Stimulated activated naive CD8-positive, alpha-beta T cell treated with anti-CD3 and anti-CD28 coated beads, Interleukin-15, amount 100 ng/mL, for 72 hours (primary cell): Measurements from ENCODE around the gene NRSN1.

ENCODE experiments used
- ATAC-seq: fragments of 150-1000 bp; cut with Tn5 transposase; 2 replicates; pipeline ENCODE4 v1.10.0; 2021; ENCODE audit warnings: mild to moderate bottlenecking, moderate library complexity
- DNase-seq, 2 donors: peaks; one replicate each; pipeline ENCODE4 v3.0.0; 2021 to 2022
- H3K27ac Mint-ChIP-seq, 2 donors: one replicate each; pipeline ENCODE4 v1.8.0; 2022; ENCODE audit warnings: mild to moderate bottlenecking in 2 of 2, mixed read lengths in 2 of 2, moderate library complexity in 2 of 2
- H3K27me3 Mint-ChIP-seq: one replicate; pipeline ENCODE4 v1.8.0; 2022; ENCODE audit warnings: mixed read lengths
- H3K4me1 Mint-ChIP-seq: one replicate; pipeline ENCODE4 v1.8.0; 2022; ENCODE audit warnings: mild to moderate bottlenecking, mixed read lengths
- H3K4me3 Mint-ChIP-seq, 2 donors: one replicate each; pipeline ENCODE4 v1.8.0; 2022; ENCODE audit warnings: mild to moderate bottlenecking in 2 of 2, mixed read lengths in 2 of 2, moderate library complexity in 1 of 2
- H3K9me3 Mint-ChIP-seq, 2 donors: one replicate each; pipeline ENCODE4 v1.8.0; 2022; ENCODE audit warnings: mixed read lengths in 2 of 2

Gene NRSN1

DNA sequence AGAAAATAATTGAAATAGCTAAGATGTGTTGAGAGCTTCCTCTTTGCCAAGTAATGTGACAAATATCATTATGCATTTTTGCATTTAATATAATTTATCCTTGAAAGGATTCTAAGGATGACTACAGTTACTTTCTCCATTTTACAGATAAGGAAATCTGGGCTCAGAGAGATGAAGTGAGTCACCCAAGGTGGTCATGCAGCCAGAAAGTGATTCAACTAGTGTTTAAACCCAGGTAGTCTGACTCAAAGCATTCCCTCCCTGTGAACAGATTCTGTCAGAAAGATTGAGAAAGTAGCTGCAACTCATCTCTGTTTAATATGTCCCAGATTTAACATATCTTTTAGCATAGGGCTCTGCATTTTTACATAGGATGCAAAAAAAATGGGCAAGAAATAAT, 28.1 kb downstream of the NRSN1 start:
- DNase-seq: no peak
- peaks cover 0 to 7% of the 10 kb centered on the region in 2 donors for H3K9me3 Mint-ChIP-seq
- no peaks in the 10 kb centered on the region for H3K27me3 Mint-ChIP-seq
- no peak for ATAC-seq
- H3K27ac Mint-ChIP-seq: no peak overlapping the region
- no peaks in the 10 kb centered on the region for H3K4me1 Mint-ChIP-seq
- no peak overlapping the region for H3K4me3 Mint-ChIP-seq

DNA sequence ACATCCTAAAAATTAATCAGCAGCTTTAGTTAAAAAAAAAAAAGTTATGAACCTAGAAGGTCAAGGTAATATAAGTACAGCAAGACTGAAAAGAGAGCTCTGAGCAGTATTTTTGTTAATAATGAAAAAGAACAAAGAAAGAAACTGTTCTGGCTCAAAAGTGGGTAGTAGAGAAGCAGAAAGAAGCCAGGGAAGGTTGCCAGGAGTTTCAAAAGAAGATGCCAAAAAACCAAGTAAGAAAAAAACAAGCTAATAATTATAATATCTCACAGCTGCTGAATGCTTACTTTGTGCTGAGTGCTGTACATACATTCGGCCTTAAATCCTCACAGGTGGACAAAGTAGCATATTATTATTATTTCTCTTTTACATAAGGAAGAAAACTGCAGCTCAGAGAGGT, 31.9 kb downstream of the NRSN1 start:
- ATAC-seq: no peak
- no peak for DNase-seq
- Mint-ChIP-seq H3K27me3 (no peaks in the 10 kb centered on the region), H3K4me3 (no peak overlapping the region), H3K27ac (no peak overlapping the region), H3K4me1 (no peaks in the 10 kb centered on the region), H3K9me3 (no peaks in the 10 kb centered on the region)

DNA sequence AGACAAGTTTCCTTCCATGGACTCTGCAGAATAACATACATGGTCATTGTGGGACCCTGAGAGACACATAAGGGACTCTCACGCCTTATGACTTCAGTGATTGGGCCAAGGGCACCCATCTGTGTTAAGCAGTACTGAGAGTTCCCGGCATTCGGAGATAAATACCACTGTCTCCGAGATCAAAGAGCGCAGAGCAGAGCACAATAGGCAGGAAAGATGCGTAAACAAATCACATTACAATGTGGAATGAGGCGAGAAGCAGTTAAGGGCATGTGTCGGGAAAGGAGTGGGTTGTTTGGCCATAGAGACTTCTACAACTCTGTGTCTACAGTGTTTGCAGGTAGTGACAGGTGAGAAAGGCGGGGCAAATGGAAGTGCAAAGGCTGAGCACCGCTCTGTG, 57.6 kb downstream of the NRSN1 start:
- no peak for ATAC-seq
- no peak overlapping the region for H3K27ac Mint-ChIP-seq
- H3K27me3 Mint-ChIP-seq: peaks cover 11% of the 10 kb centered on the region
- no peaks in the 10 kb centered on the region for H3K4me1 Mint-ChIP-seq
- peaks cover 0 to 8% of the 10 kb centered on the region in 2 donors for H3K9me3 Mint-ChIP-seq
- no peak for DNase-seq
- no peak overlapping the region for H3K4me3 Mint-ChIP-seq

DNA sequence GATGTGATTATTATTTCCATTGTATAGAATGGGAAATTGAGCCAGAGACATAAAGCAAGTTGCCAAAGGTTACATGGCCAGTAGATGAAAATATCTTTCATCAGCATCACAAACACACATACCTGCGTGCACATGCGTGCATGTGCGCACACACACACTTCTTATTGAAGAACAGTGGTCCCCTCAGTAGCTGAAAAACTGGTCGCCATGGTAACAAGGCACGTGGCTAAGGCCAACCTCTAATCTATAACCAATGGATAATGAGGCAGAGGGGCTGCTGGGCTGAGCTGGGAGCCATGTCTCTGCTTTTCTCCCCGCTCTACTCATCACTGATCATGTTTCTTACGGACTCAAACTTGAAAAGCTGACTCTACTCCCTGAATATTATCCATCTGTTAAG, 60.3 kb downstream of the NRSN1 start:
- no peak for DNase-seq

DNA sequence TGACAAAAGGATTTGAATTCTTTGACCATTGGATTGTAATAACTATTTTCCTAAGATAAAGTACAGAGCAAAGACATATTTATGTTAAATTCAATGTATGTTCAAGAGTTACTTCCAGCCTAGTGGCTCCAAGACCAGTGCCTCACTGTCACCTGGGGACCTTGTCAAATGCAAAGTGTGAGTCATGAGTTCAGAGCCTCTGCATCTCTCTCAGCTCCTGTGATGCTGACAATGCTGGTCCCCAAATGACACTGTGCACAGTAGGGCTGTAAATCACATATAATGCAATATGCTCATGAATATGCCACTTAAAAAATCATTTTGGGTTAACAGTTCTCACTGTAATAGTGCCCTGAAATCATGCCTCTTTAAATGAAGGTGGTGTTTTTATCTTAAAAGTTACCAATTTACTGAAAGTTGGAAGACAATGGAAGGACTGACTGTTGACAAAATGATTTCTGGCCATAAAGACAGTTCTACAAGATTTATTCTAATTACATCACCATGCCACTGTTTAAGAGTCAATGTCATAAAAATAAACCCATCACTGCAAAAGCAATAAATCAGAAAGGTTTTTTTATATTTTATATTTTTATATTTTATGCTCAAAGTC, 62.1 kb downstream of the NRSN1 start:
- no peak overlapping the region for H3K27ac Mint-ChIP-seq
- no peaks in the 10 kb centered on the region for H3K4me1 Mint-ChIP-seq
- H3K9me3 Mint-ChIP-seq: peaks cover 0 to 3% of the 10 kb centered on the region in 2 donors
- ATAC-seq (no peak), DNase-seq (no peak)
- no peak overlapping the region for H3K4me3 Mint-ChIP-seq
- H3K27me3 Mint-ChIP-seq: peaks cover 29% of the 10 kb centered on the region

More for the DNA sequence above, 60.3 kb downstream of the NRSN1 start:
- no peaks in the 10 kb centered on the region for H3K4me1 Mint-ChIP-seq
- no peak overlapping the region for H3K4me3 Mint-ChIP-seq
- H3K27me3 Mint-ChIP-seq: peaks cover 13% of the 10 kb centered on the region
- no peak for ATAC-seq
- H3K27ac Mint-ChIP-seq: no peak overlapping the region
- H3K9me3 Mint-ChIP-seq: peaks cover 0 to 8% of the 10 kb centered on the region in 2 donors

DNA sequence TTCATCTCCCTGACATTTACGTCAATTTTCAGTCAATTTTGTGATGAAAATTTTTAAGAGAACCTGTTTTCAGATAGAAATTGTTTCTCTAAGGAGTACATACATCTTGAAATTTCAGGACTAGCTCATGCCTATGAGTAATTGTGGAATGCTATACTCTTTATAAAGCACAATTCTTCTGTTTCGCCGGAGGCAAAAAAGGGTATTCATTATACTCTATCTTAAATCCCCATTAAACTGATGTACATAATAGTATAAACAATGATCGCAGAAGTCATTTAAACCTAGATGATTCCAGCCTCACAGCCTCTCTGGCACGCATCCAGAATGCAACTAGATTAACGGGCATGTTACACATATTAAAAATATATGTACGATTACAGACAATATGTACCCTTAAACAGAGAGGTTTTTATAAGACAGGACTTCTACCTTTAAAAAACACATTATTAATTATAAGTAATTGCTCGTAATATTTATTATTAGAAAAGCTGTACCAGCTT, 62.6 kb downstream of the NRSN1 start:
- Mint-ChIP-seq H3K4me3 (no peak overlapping the region), H3K9me3 (no peaks in the 10 kb centered on the region), H3K27me3 (peaks cover 33% of the 10 kb centered on the region), H3K4me1 (no peaks in the 10 kb centered on the region), H3K27ac (no peak overlapping the region)
- ATAC-seq (no peak), DNase-seq (no peak)

DNA sequence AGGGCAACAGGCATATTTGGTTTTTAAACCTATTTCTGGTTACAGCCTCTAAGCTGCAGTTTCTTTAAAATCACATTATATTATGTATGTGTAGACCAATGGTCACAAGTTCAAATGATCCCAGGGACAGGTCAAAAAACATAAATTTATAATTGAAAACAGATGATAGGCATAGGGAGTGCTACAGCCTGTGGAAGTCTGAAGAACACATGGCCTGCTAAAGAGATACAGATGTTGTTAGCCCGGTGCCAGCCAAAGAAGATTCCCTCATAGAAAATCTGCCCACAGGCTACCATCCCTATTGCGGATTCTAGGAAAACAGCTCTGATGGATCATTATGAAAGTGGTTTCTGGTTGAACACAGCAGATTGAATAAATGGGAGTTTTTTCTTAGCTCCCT, 65.3 kb downstream of the NRSN1 start:
- H3K4me1 Mint-ChIP-seq: no peaks in the 10 kb centered on the region
- no peaks in the 10 kb centered on the region for H3K9me3 Mint-ChIP-seq
- DNase-seq (no peak), ATAC-seq (no peak)
- H3K27me3 Mint-ChIP-seq: peaks cover 33% of the 10 kb centered on the region
- H3K27ac Mint-ChIP-seq: no peak overlapping the region
- H3K4me3 Mint-ChIP-seq: no peak overlapping the region

DNA sequence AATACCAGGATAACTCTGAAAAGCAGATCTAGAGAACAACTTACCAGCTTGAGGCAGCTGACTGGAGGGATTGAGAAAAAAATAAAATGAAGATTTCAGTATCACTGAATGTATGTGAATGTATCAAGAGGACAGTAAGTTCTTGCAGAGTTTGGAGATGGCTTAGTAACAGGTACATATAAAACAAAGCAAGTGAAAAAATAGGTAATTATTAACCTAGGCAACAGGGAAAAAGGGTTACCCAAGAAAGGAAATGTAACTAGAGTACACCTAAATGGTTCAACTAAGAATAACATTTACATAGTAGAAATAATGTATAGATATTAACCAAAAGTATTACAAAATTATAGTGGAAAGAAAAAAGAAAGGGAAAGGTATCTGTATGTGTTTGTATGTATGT, 67.3 kb downstream of the NRSN1 start:
- Mint-ChIP-seq H3K4me1 (no peaks in the 10 kb centered on the region), H3K27me3 (peaks cover 23% of the 10 kb centered on the region), H3K9me3 (no peaks in the 10 kb centered on the region), H3K4me3 (no peak overlapping the region), H3K27ac (no peak overlapping the region)
- DNase-seq (no peak), ATAC-seq (no peak)

DNA sequence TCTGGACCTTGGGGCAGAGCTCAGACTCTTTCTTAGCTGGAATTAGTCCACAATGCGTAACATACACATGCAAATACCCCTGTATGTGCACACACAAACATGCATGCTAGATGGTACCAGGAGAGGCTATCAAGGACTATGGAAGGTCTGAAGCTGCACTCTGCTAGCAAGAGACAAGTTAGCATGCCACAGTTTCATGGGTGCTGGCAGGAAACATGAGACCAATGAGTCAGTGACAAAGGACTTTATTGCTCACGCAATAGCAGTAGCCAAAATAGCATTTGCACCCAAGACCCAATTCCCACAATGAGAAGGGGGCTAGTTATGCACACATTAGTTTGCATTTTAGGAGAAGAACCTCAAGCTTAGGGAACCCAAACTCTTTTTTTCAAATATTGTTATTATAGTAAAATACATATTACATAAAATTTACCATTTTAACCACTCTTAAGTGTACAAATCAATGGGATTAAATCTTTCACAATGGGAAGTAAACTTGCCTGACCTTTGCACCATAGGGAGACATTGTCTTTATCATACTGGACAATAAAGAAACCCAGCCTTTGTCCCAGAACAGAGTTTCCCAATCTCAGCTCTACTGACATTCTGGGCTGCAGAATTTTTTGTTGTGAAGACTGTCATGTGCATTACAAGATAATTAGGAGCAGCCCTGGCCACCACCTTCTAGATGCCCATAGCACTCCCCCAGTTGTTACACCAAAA, 69.1 kb downstream of the NRSN1 start:
- H3K27me3 Mint-ChIP-seq: peaks cover 33% of the 10 kb centered on the region
- no peak overlapping the region for H3K27ac Mint-ChIP-seq
- no peaks in the 10 kb centered on the region for H3K4me1 Mint-ChIP-seq
- H3K4me3 Mint-ChIP-seq: no peak overlapping the region
- ATAC-seq (no peak), DNase-seq (no peak)
- no peaks in the 10 kb centered on the region for H3K9me3 Mint-ChIP-seq

DNA sequence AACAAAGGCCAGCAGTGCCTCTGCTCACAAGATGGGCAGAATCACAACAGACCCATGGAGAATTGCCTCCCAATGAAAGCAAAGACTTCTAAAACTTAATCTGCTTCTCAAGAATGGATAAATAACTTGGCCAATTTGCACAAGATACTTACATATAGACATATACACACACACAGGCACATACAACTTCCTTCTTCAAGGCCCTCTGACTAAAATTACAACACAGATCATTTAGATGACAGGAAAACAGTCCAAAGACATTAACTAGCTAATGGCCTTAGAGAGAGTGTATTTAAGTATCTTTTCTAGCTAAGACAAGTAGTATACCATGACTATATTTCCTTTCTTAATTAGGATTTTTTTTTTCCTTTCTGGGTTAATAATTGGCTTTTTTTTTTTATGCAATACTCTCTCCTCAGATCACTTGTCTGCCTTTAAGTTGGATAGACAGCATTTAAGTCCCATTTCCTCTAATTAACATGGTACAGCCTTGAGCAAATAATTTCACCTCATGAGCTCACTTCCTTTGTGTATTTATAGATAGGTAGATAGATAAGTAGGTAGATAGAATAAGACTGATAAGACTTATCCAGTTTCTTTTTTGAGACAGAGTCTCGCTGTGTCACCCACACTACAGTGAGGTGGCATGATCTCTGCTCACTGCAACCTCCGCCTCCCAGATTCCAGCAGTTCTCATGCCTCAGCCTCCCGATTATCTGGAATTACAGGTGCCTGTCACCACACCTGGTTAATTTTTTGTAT, 70.0 kb downstream of the NRSN1 start:
- H3K27me3 Mint-ChIP-seq: peaks cover 41% of the 10 kb centered on the region
- H3K4me1 Mint-ChIP-seq: no peaks in the 10 kb centered on the region
- DNase-seq (no peak), ATAC-seq (no peak)
- no peak overlapping the region for H3K4me3 Mint-ChIP-seq
- H3K27ac Mint-ChIP-seq: no peak overlapping the region
- no peaks in the 10 kb centered on the region for H3K9me3 Mint-ChIP-seq
